Endometrial microvascular endothelial cells (primary cell): Measurements from ENCODE around the gene HKDC1. TPM values are rescaled to one million over a fixed set of nuclear protein-coding genes. Genes with fewer than 3 reads are reported as not detected.

ENCODE experiments used
- in situ Hi-C: cut with HindIII; loops from 2 replicates; pipeline ENCODE4 v1.10.0; 2017; ENCODE audit warnings: low sequenced_read_pairs, low pct_unique_long_range_greater_than_20kb; ENCODE audit errors: inconsistent ontology term
- total RNA-seq: library from RNA; depleted of rRNA; stranded (reverse); fragments of >200 nt; gene quantifications from one replicate; pipeline ENCODE4 v1.2.3, GENCODE V29; 2015; ENCODE audit errors: inconsistent ontology term

The HKDC1 gene
- total RNA-seq, 1 donor from 2014 or later = not detected

DNA sequence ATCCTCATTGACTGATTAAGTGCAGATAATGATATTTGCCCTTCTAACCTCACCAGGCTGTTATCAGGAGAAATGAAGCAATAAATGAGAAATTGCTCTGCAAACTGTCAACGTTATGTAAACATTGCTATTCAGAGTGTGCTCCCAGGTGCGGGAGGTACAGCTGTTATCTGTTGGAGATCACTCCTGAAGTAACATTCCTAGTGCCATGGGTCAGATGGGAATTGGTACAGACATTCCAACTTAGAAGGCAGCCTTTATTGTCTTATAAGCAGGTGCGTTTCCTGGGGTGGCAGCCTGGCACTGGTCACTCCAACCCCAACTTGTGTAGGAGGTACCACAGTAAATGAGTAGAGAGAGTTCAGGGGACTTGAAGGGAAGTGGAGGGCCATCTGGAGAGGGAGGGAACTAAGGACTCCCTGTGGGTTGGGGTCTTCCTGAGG is 95.0 kb downstream of the HKDC1 start:
- in situ Hi-C loops = no loop called here

DNA sequence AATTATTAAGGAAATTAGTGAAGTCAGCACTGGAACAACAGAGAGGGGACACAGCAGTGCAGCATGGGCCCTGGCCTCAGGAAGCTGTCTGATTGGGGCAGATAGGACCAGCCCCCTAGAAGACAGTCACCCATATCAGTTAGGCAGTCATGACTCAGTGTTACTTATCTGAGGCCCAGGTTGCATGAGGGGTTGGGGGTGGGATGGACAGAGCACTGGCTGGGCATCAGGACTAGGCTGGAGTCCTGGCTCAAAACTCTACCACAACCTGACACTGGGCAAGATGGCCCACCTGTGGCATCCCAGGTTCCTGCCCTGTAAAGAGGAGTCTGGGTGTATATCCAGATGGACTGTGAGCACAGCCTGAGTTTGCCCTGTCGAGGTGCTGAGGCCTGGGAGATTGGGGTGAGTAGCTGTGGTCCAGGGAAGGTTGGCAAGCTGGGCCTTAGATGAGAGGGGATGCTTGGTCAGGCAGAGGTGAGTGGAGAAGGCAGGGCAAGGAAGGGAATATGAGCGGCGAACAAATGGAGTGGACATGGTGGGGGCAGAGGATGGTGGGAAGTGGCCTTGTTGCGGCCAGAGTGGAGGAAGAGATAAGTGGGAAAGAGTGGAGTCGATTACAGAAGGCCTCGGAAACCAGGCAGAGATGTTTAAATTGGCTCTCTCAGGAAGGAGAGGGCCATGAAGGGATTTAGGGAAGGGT is 95.6 kb downstream of the HKDC1 start:
- in situ Hi-C loops = no loop called here

DNA sequence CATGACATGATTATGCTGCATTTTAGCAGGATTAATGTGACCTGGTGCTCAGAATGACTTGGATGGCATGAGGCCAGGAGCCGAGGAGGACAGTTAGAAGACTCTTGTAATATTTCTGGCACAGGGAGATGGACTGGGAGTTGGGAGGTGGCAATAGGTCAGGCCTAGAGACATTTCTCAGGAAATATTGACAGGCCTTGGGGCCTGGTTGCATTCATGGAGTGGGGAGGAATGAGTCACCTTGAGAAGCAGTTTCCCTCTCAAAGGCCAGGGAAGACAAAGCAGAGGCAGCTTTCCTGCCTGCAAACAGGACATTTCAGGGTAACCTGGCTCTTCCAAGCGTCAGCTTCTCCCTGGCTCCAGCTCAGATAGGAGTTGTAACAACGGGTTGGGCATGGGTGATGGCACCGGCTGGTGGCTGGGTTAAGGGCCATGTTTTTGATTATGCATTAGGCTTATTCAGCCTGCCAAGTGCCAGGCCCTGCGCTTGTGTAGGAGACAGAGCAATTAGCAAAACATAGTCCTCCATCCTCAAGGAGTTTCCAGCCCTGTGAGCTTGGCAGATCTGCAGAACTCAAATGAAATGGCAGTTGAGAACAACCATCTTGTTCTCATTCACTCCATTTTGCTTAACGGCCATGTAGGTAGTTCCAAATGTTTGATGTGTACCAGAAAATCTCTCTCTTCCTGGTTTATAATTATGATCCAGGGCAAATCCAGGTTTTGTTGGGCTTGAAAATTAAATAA is 96.4 kb downstream of the HKDC1 start:
- in situ Hi-C loops = no loop called here

Other genes starting within 250 kb of the HKDC1 start
- 58.4 TPM for gene KIFBP, start 231.5 kb upstream of the HKDC1 start, total RNA-seq
- gene SRGN, start 132.2 kb upstream of the HKDC1 start, total RNA-seq = 1,694 TPM
- gene VPS26A, start 96.2 kb upstream of the HKDC1 start, total RNA-seq = 38.1 TPM
- gene SUPV3L1, start 40.1 kb upstream of the HKDC1 start, total RNA-seq = 41.4 TPM
- gene HK1, start 58.2 kb downstream of the HKDC1 start, total RNA-seq = 128 TPM
- not detected for gene TACR2, start 196.6 kb downstream of the HKDC1 start, total RNA-seq
- 52.4 TPM for gene TSPAN15, start 231.1 kb downstream of the HKDC1 start, total RNA-seq